ENCODE measurements around the gene TRIM54. TPM values are rescaled to one million over a fixed set of nuclear protein-coding genes. Genes with fewer than 3 reads are reported as not detected.

The TRIM54 gene
- total and polyA plus RNA-seq, 4 donors, result 0.03 TPM; not detected in 3

DNA sequence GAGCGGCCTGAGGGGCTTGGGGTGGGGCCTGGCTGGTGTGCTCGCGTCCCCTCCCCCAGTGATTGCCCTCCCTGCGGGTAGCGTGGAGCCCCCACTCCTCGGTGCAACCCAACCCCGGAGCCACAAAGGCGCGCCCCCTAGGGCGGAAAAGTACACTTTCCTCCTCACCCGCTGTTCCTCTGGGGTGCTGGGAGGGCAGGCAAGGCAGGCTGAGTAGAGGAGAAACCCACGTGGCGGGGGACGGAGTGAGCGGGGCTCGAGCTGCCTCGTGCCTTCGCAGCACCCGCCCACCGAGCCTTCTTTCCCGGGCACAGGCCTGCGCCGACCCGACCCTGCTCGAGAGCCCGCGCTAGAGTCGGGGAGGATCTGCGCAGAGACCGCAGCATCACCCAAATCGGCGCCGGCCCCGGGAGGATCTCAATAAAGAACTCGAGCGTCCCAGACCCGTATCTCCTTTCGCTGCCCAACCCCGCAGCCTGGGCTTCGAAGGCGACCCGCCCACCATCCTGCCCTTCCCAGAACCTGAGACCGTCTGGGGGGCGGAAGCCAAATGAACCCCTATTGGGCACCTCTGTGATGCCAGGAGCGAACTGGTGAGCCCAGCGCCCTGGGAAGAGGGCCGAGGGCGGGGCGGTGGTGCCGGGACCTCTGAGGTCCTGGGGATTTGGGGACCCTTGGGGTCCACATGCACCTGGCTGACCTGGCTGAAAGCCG is 24.5 kb downstream of the TRIM54 start:
- peaks cover 0 to 11% (median under 1%) of the 10 kb centered on the region in 4 donors for H3K36me3 ChIP-seq (ENCODE audit: control insufficient read depth in 4 of 4, insufficient read depth in 3 of 4, low read depth in 1 of 4, low read length in 3 of 4)
- no peak overlapping the region for H3K27ac ChIP-seq (ENCODE audit: low read depth in 1 of 2, low read length in 2 of 2)
- TF ChIP-seq NR2F2 (IDR thresholded peaks at IDR 0.05) (no peak), RXRA (IDR thresholded peaks at IDR 0.05) (no peak), TAF1 (conservative IDR thresholded peaks at IDR 0.05) (no peak), GABPA (IDR thresholded peaks at IDR 0.05 in 1 of 2, conservative IDR thresholded peaks at IDR 0.05 in 1 of 2) (no peak), FOXA1 (IDR thresholded peaks at IDR 0.05) (no peak), JUND (IDR thresholded peaks at IDR 0.05) (no peak), YY1 (IDR thresholded peaks at IDR 0.05) (no peak), RAD21 (IDR thresholded peaks at IDR 0.05) (no peak), HNF4G (IDR thresholded peaks at IDR 0.05) (no peak), EGR1 (IDR thresholded peaks at IDR 0.05; ENCODE audit: low read depth in 2 of 2) (no peak), SP1 (IDR thresholded peaks at IDR 0.05) (no peak)
- TF ChIP-seq, protein P1, sequence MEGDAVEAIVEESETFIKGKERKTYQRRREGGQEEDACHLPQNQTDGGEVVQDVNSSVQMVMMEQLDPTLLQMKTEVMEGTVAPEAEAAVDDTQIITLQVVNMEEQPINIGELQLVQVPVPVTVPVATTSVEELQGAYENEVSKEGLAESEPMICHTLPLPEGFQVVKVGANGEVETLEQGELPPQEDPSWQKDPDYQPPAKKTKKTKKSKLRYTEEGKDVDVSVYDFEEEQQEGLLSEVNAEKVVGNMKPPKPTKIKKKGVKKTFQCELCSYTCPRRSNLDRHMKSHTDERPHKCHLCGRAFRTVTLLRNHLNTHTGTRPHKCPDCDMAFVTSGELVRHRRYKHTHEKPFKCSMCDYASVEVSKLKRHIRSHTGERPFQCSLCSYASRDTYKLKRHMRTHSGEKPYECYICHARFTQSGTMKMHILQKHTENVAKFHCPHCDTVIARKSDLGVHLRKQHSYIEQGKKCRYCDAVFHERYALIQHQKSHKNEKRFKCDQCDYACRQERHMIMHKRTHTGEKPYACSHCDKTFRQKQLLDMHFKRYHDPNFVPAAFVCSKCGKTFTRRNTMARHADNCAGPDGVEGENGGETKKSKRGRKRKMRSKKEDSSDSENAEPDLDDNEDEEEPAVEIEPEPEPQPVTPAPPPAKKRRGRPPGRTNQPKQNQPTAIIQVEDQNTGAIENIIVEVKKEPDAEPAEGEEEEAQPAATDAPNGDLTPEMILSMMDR (IDR thresholded peaks at IDR 0.05; ENCODE audit: low read depth, low read length, missing input control), result no peak
- TF ChIP-seq, protein P2, sequence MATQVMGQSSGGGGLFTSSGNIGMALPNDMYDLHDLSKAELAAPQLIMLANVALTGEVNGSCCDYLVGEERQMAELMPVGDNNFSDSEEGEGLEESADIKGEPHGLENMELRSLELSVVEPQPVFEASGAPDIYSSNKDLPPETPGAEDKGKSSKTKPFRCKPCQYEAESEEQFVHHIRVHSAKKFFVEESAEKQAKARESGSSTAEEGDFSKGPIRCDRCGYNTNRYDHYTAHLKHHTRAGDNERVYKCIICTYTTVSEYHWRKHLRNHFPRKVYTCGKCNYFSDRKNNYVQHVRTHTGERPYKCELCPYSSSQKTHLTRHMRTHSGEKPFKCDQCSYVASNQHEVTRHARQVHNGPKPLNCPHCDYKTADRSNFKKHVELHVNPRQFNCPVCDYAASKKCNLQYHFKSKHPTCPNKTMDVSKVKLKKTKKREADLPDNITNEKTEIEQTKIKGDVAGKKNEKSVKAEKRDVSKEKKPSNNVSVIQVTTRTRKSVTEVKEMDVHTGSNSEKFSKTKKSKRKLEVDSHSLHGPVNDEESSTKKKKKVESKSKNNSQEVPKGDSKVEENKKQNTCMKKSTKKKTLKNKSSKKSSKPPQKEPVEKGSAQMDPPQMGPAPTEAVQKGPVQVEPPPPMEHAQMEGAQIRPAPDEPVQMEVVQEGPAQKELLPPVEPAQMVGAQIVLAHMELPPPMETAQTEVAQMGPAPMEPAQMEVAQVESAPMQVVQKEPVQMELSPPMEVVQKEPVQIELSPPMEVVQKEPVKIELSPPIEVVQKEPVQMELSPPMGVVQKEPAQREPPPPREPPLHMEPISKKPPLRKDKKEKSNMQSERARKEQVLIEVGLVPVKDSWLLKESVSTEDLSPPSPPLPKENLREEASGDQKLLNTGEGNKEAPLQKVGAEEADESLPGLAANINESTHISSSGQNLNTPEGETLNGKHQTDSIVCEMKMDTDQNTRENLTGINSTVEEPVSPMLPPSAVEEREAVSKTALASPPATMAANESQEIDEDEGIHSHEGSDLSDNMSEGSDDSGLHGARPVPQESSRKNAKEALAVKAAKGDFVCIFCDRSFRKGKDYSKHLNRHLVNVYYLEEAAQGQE (IDR thresholded peaks at IDR 0.05), result no peak
- TF ChIP-seq, protein P3, sequence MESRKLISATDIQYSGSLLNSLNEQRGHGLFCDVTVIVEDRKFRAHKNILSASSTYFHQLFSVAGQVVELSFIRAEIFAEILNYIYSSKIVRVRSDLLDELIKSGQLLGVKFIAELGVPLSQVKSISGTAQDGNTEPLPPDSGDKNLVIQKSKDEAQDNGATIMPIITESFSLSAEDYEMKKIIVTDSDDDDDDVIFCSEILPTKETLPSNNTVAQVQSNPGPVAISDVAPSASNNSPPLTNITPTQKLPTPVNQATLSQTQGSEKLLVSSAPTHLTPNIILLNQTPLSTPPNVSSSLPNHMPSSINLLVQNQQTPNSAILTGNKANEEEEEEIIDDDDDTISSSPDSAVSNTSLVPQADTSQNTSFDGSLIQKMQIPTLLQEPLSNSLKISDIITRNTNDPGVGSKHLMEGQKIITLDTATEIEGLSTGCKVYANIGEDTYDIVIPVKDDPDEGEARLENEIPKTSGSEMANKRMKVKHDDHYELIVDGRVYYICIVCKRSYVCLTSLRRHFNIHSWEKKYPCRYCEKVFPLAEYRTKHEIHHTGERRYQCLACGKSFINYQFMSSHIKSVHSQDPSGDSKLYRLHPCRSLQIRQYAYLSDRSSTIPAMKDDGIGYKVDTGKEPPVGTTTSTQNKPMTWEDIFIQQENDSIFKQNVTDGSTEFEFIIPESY (IDR thresholded peaks at IDR 0.05), result no peak
- no peak overlapping the region for H3K9ac ChIP-seq (ENCODE audit: low read depth in 1 of 2, low read length in 2 of 2)
- H3K9me3 ChIP-seq (ENCODE audit: control insufficient read depth in 4 of 4, low read length in 3 of 4), result no peaks in the 10 kb centered on the region
- H3K4me3 ChIP-seq (ENCODE audit: low read depth in 1 of 3, low read length in 3 of 3), result no peak overlapping the region
- H3K4me1 ChIP-seq (ENCODE audit: control insufficient read depth in 4 of 4, insufficient read depth in 4 of 4, low read length in 3 of 4), result peaks cover 3 to 30% (median 11%) of the 10 kb centered on the region in 4 donors
- 12% methylated on average over 51 of the region's 51 CpGs for WGBS
- H3K27me3 ChIP-seq (ENCODE audit: control insufficient read depth in 4 of 4, insufficient read depth in 4 of 4, low read length in 3 of 4), result peaks cover 0 to 5% (median 1%) of the 10 kb centered on the region in 4 donors
- DNase-seq (ENCODE audit: low spot score), result no peak

DNA sequence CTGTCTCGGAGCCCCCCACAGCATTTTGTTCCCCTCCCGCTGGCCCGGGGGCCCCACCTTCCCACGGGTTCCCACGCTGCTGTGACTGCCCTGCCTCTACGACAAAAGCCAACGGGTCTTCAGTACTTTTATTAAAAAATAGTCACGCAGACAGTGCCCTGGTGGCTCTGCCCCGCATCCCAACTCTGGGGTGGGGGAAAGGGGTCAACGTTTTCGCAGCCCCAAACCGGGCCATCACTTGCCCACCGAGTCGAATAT is 25.0 kb downstream of the TRIM54 start:
- TF ChIP-seq HNF4A (conservative IDR thresholded peaks at IDR 0.05) (no peak), SP1 (IDR thresholded peaks at IDR 0.05) (no peak), RXRA (IDR thresholded peaks at IDR 0.05) (no peak), GABPA (IDR thresholded peaks at IDR 0.05 in 1 of 2, conservative IDR thresholded peaks at IDR 0.05 in 1 of 2) (no peak)
- TF ChIP-seq, protein P2 (IDR thresholded peaks at IDR 0.05), result no peak
- TF ChIP-seq, protein P4, sequence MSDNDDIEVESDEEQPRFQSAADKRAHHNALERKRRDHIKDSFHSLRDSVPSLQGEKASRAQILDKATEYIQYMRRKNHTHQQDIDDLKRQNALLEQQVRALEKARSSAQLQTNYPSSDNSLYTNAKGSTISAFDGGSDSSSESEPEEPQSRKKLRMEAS (IDR thresholded peaks at IDR 0.05), result no peak
- WGBS, result 16% methylated on average over 14 of the region's 14 CpGs

More for the DNA sequence above, 25.0 kb downstream of the TRIM54 start:
- H3K9ac ChIP-seq (ENCODE audit: low read depth in 1 of 2, low read length in 2 of 2), result no peak overlapping the region
- peaks cover 0 to 12% (median under 1%) of the 10 kb centered on the region in 4 donors for H3K36me3 ChIP-seq (ENCODE audit: control insufficient read depth in 4 of 4, insufficient read depth in 3 of 4, low read depth in 1 of 4, low read length in 3 of 4)
- H3K4me3 ChIP-seq (ENCODE audit: low read depth in 1 of 3, low read length in 3 of 3), result no peak overlapping the region
- no peaks in the 10 kb centered on the region for H3K9me3 ChIP-seq (ENCODE audit: control insufficient read depth in 4 of 4, low read length in 3 of 4)
- no peak overlapping the region for H3K27ac ChIP-seq (ENCODE audit: low read depth in 1 of 2, low read length in 2 of 2)
- peaks cover 0 to 5% (median 1%) of the 10 kb centered on the region in 4 donors for H3K27me3 ChIP-seq (ENCODE audit: control insufficient read depth in 4 of 4, insufficient read depth in 4 of 4, low read length in 3 of 4)
- DNase-seq (ENCODE audit: low spot score), result no peak
- peaks cover 3 to 30% (median 11%) of the 10 kb centered on the region in 4 donors for H3K4me1 ChIP-seq (ENCODE audit: control insufficient read depth in 4 of 4, insufficient read depth in 4 of 4, low read length in 3 of 4)
